HG03442 (cell line): ENCODE data around the gene SNX12.

ENCODE experiments used
- ATAC-seq: cut with Tn5 transposase; IDR thresholded peaks from one replicate; pipeline ENCODE4 v1.9.1; 2021; ENCODE audit warnings: mild to moderate bottlenecking, moderate library complexity; ENCODE audit not compliant: unreplicated experiment

The SNX12 gene

GRCh38 chrX:71068044-71068918 lies at the start of gene SNX12:
Gene SNX12 (minus strand): TSS chrX:71068334. CDS start chrX:71068306, 28 bp downstream.
- ATAC-seq, result peak; percentile 96

- ATAC-seq, result no peak
Measured at GRCh38 chrX:71117358-71117757, 49.2 kb upstream of the SNX12 start.

GRCh38 chrX:71111921-71112431 lies 43.8 kb upstream of the SNX12 start:
- peak; percentile 10 for ATAC-seq

- ATAC-seq, result peak; percentile 95
Measured at GRCh38 chrX:71111141-71111843, 43.2 kb upstream of the SNX12 start, which contains the start of gene IL2RG. Gene IL2RG (minus strand): TSS chrX:71111577. CDS start chrX:71111539, 38 bp downstream.

GRCh38 chrX:71109051-71109450 lies 40.9 kb upstream of the SNX12 start:
- ATAC-seq, result no peak

- no peak for ATAC-seq
Measured at GRCh38 chrX:71107762-71108360, 39.7 kb upstream of the SNX12 start.

GRCh38 chrX:71107245-71107644 lies 39.1 kb upstream of the SNX12 start:
- no peak for ATAC-seq

- no peak for ATAC-seq
Measured at GRCh38 chrX:71106427-71106826, 38.3 kb upstream of the SNX12 start, which contains the start of gene CXorf65. Gene CXorf65 (minus strand): TSS chrX:71106740. CDS start chrX:71106556, 184 bp downstream.

- no peak for ATAC-seq
Measured at GRCh38 chrX:71105628-71106027, 37.5 kb upstream of the SNX12 start.

- ATAC-seq, result peak; percentile 38
Measured at GRCh38 chrX:71103110-71103983, 35.2 kb upstream of the SNX12 start.

GRCh38 chrX:71102292-71102691 lies 34.2 kb upstream of the SNX12 start:
- ATAC-seq, result no peak

GRCh38 chrX:71100581-71101505 lies 32.7 kb upstream of the SNX12 start:
- no peak for ATAC-seq

- ATAC-seq, result no peak
Measured at GRCh38 chrX:71099736-71100135, 31.6 kb upstream of the SNX12 start.

GRCh38 chrX:71098951-71099506 lies 30.9 kb upstream of the SNX12 start:
- no peak for ATAC-seq

GRCh38 chrX:71098302-71098701 lies 30.2 kb upstream of the SNX12 start:
- ATAC-seq, result no peak

GRCh38 chrX:71096760-71097032 lies 28.6 kb upstream of the SNX12 start:
- no peak for ATAC-seq

- ATAC-seq, result no peak
Measured at GRCh38 chrX:71095981-71096759, 28.0 kb upstream of the SNX12 start.

- peak; percentile 91 for ATAC-seq
Measured at GRCh38 chrX:71095555-71095980, 27.4 kb upstream of the SNX12 start, which contains the start of gene FOXO4. Gene FOXO4 (plus strand): TSS chrX:71095851. CDS start chrX:71096529, 678 bp downstream.
